ENCODE data around the gene TTC5.
"Not testable (repeated sequence)": the region's sequence is repeated elsewhere in the genome, so short reads cannot be mapped to it uniquely, and the experiment has no call there.

TTC5 gene

GRCh38 chr14:20331053-20331613 is 25.4 kb upstream of the TTC5 start:
- Mint-ChIP-seq H3K9me3 (no peaks in the 10 kb centered on the region), H3K27ac (peak overlapping the region in 1 of 2 donors; percentile 52), H3K27me3 (no peaks in the 10 kb centered on the region), H3K4me3 (peak overlapping the region; percentile 53 to 75), H3K4me1 (peaks cover 49% of the 10 kb centered on the region)
- ATAC-seq (no peak), DNase-seq (no peak)

- ATAC-seq (no peak), DNase-seq (no peak)
- Mint-ChIP-seq H3K4me3 (no peak overlapping the region), H3K27me3 (no peaks in the 10 kb centered on the region), H3K4me1 (peaks cover 49% of the 10 kb centered on the region), H3K27ac (no peak overlapping the region), H3K9me3 (no peaks in the 10 kb centered on the region)
Measured at GRCh38 chr14:20329355-20329754, 23.6 kb upstream of the TTC5 start.

- ATAC-seq (no peak), DNase-seq (no peak)
- Mint-ChIP-seq H3K9me3 (no peaks in the 10 kb centered on the region), H3K27me3 (no peaks in the 10 kb centered on the region), H3K27ac (peak overlapping the region in 1 of 2 donors; percentile 84), H3K4me3 (no peak overlapping the region), H3K4me1 (peaks cover 49% of the 10 kb centered on the region)
Measured at GRCh38 chr14:20328705-20329104, 23.0 kb upstream of the TTC5 start.

DNA sequence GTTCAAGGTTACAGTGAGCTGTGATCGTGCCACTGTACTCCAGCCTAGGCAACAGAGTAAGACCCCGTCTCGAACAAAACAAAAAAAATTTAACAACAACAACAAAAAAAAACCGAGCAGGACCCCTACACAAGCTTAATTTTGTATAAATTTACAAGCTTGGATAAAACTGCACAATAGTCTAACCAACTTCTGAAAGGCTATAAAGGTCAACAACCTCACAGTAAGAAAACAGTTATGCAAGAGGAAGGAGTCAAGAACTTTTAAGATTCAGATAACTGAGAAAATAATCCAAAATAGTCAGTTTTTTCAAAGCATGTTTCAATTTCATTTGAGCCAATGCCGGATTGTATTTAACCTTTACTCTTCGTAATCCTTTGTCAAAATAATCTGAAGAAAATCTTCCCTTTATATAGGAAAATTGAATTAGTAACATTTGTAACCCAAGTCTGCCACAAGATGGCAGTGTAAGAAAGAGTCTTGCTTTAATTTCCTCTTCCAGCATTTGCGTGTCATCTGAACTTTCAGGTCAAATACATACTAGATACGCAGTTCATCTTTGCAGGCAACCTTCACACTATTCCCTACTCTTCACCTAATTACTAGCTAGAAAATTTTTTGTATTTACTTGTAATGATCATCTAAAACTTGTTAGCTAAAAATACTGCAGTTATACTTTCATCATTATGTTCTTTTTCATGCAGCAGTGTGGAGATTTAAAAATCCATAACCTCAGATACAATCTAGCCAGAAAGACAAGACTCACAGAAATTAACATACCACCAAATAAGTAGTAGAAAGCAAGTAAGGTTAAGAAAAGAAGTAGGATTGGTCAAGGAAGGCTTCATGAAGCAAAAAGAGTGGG is 21.5 kb upstream of the TTC5 start:
- peak in 1 of 2 donors; percentile 16 for DNase-seq
- ATAC-seq: no peak
- Mint-ChIP-seq H3K27ac (peak overlapping the region in 1 of 2 donors; percentile 15), H3K4me1 (peaks cover 48% of the 10 kb centered on the region), H3K4me3 (peak overlapping the region; percentile 8 to 62), H3K27me3 (no peaks in the 10 kb centered on the region), H3K9me3 (no peaks in the 10 kb centered on the region)

GRCh38 chr14:20317720-20318119 is 12.0 kb upstream of the TTC5 start:
- DNase-seq: no peak
- Mint-ChIP-seq H3K4me1 (peaks cover 5% of the 10 kb centered on the region), H3K4me3 (no peak overlapping the region), H3K27ac (no peak overlapping the region), H3K27me3 (no peaks in the 10 kb centered on the region), H3K9me3 (no peaks in the 10 kb centered on the region)
- ATAC-seq: no peak

DNA sequence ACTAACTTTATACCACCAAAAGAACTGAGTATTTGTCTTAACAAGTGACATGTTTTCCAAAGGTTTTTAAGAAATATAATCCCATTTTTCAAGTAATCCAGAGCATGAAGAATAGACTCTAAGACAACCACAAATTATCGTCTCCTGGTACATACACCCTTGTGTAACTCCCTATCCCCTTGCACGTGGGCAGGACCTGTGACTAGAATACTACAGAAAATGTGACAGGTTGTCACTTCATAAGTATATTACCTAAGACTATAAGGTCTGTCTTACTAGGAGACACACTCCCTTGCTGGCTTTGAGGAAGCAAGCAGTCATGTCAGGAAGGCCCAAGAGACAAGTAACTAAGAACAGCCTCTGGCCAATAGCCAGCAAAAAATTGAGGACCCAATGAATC is 8.3 kb upstream of the TTC5 start:
- Mint-ChIP-seq H3K27ac (peak overlapping the region in 1 of 2 donors; percentile 67), H3K27me3 (no peaks in the 10 kb centered on the region), H3K4me3 (no peak overlapping the region), H3K4me1 (peaks cover 5% of the 10 kb centered on the region), H3K9me3 (no peaks in the 10 kb centered on the region)
- ATAC-seq (no peak), DNase-seq (no peak)

GRCh38 chr14:20306079-20306423 is 300 bp upstream of the TTC5 start:
- Mint-ChIP-seq H3K9me3 (no peaks in the 10 kb centered on the region), H3K4me3 (peak overlapping the region; percentile 82 to 93), H3K27ac (peak overlapping the region in 1 of 2 donors; percentile 92), H3K4me1 (peaks cover 15% of the 10 kb centered on the region), H3K27me3 (no peaks in the 10 kb centered on the region)
- ATAC-seq (no peak), DNase-seq (no peak)

GRCh38 chr14:20302042-20302755 is 3.6 kb downstream of the TTC5 start:
- no peak overlapping the region for H3K27ac Mint-ChIP-seq
- H3K27me3 Mint-ChIP-seq: no peaks in the 10 kb centered on the region
- H3K4me3 Mint-ChIP-seq: no peak overlapping the region

DNA sequence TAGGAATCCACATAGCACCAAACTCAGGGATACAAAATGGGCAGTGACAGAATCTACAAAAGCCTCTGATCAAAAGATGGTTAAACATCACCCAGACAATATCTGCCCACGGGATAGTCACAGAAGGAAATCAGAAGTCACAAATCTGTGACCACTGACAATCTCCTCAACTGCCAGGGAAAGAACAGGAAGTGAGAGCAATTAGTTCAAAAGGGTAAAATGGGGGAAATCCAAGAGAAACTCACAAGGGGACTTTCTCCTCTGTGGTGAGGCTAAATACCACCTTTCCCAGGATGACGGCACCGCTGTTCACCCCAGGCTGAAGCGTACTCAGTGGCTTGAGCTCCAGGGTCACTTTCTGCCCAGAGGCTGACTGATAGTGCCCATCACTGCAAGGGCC is 10.7 kb downstream of the TTC5 start:
- Mint-ChIP-seq H3K27ac (no peak overlapping the region), H3K27me3 (no peaks in the 10 kb centered on the region), H3K4me3 (no peak overlapping the region), H3K9me3 (no peaks in the 10 kb centered on the region), H3K4me1 (peaks cover 14% of the 10 kb centered on the region)
- DNase-seq (peak in 1 of 2 donors; percentile 28), ATAC-seq (peak; percentile 85)

More at GRCh38 chr14:20302042-20302755, 3.6 kb downstream of the TTC5 start:
- Mint-ChIP-seq H3K9me3 (no peaks in the 10 kb centered on the region), H3K4me1 (peaks cover 15% of the 10 kb centered on the region)
- no peak for DNase-seq
- ATAC-seq: peak; percentile 52

DNA sequence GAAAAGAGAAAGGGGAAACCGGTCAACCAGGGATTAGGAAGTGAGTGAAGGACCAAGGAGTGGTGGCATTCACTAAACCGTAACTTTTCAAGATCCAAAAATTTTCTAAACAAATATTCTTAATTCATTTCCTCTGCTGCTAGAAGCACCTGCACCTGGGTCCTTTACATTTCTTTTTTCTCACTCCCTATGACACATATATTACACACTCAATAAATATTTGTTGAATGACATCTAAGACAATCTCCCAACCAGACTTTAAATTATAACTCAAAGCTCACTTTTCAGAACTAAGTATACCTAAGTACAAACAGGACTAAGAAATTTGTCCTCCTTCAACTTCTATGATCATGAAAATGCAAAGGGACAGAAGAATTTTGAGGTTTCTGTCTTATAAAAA is 11.1 kb downstream of the TTC5 start:
- Mint-ChIP-seq H3K27me3 (no peaks in the 10 kb centered on the region), H3K4me3 (no peak overlapping the region), H3K27ac (no peak overlapping the region), H3K9me3 (no peaks in the 10 kb centered on the region), H3K4me1 (peaks cover 14% of the 10 kb centered on the region)
- DNase-seq: no peak
- ATAC-seq: no peak

- H3K27me3 Mint-ChIP-seq, H3K4me3 Mint-ChIP-seq, H3K27ac Mint-ChIP-seq, ATAC-seq, DNase-seq: not testable (repeated sequence)
- Mint-ChIP-seq H3K9me3 (peaks cover 24 to 42% of the 10 kb centered on the region in 2 donors), H3K4me1 (peaks cover 17% of the 10 kb centered on the region)
Measured at GRCh38 chr14:20281998-20282397, 23.8 kb downstream of the TTC5 start.

- H3K4me3 Mint-ChIP-seq, ATAC-seq, H3K27me3 Mint-ChIP-seq, H3K27ac Mint-ChIP-seq, DNase-seq: not testable (repeated sequence)
- Mint-ChIP-seq H3K4me1 (peaks cover 17% of the 10 kb centered on the region), H3K9me3 (peaks cover 24 to 48% of the 10 kb centered on the region in 2 donors)
Measured at GRCh38 chr14:20280265-20280664, 25.5 kb downstream of the TTC5 start.

- H3K4me1 Mint-ChIP-seq: peaks cover 17% of the 10 kb centered on the region
- ATAC-seq (no peak), DNase-seq (no peak)
- H3K27ac Mint-ChIP-seq: peak overlapping the region in 1 of 2 donors; percentile 77
- peaks cover 24 to 65% of the 10 kb centered on the region in 2 donors for H3K9me3 Mint-ChIP-seq
- H3K27me3 Mint-ChIP-seq: no peaks in the 10 kb centered on the region
- no peak overlapping the region for H3K4me3 Mint-ChIP-seq
Measured at GRCh38 chr14:20278414-20278813, 27.3 kb downstream of the TTC5 start.

- Mint-ChIP-seq H3K4me1 (peaks cover 17% of the 10 kb centered on the region), H3K27me3 (no peaks in the 10 kb centered on the region), H3K4me3 (no peak overlapping the region), H3K27ac (no peak overlapping the region), H3K9me3 (peaks cover 26 to 65% of the 10 kb centered on the region in 2 donors)
- ATAC-seq: no peak
- DNase-seq: no peak
Measured at GRCh38 chr14:20277409-20277808, 28.3 kb downstream of the TTC5 start.

DNA sequence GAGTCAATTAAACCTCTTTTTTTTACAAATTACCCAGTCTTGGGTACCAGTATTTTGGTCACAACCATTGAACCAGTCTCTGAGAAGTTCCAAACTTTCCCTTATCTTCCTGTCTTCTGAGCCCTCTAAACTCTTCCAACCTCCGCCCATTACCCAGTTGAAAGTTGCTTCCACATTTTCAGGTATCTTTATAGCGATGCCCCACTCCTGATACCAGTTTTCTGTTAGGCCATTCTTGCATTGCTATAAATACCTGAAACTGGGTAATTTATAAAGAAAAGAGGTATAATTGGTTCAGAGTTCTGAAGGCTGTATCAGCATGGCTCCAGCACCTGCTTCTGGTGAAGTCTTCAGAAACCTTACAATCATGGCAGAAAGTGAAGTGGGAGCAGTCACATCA is 31.7 kb downstream of the TTC5 start:
- no peak overlapping the region for H3K4me3 Mint-ChIP-seq
- H3K4me1 Mint-ChIP-seq: peaks cover 7% of the 10 kb centered on the region
- no peak overlapping the region for H3K27ac Mint-ChIP-seq
- ATAC-seq: no peak
- H3K9me3 Mint-ChIP-seq: peaks cover 26 to 61% of the 10 kb centered on the region in 2 donors
- no peaks in the 10 kb centered on the region for H3K27me3 Mint-ChIP-seq
- DNase-seq: no peak

- DNase-seq, H3K4me1 Mint-ChIP-seq, ATAC-seq, H3K9me3 Mint-ChIP-seq, H3K27me3 Mint-ChIP-seq, H3K4me3 Mint-ChIP-seq, H3K27ac Mint-ChIP-seq: not testable (repeated sequence)
Measured at GRCh38 chr14:20264361-20264760, 41.4 kb downstream of the TTC5 start.

Measured in stimulated activated naive CD8-positive, alpha-beta T cell treated with anti-CD3 and anti-CD28 coated beads, Interleukin-15, amount 100 ng/mL, for 72 hours (primary cell).